ENCODE data around the gene C3orf18.

C3orf18 gene

GRCh38 chr3:50580683-50581458 lies 13.3 kb upstream of the C3orf18 start:
- no peak for DNase-seq

GRCh38 chr3:50577348-50577747 lies 9.8 kb upstream of the C3orf18 start:
- DNase-seq: no peak

DNA sequence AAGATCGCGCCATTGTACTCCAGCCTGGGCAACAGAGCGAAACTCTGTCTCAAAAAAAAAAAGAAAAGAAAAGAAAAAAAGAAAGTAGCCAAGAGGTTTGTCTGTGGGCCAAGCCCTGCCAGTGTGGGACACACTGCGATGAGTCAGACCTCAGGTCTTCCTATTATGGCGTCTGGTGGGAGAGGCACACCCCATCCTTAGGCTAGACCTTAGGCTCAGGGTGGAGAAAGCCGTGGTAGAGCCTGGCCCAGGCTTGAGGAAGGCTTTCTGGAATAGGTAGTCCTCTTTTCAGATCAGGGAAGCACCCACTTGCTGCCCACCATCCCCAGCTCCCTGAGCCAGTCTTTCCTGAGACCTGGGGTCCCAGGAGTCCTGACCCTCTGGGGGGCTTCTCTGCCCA lies 7.8 kb upstream of the C3orf18 start:
- DNase-seq: no peak

GRCh38 chr3:50574444-50574831 lies 6.9 kb upstream of the C3orf18 start:
- DNase-seq: no peak

DNA sequence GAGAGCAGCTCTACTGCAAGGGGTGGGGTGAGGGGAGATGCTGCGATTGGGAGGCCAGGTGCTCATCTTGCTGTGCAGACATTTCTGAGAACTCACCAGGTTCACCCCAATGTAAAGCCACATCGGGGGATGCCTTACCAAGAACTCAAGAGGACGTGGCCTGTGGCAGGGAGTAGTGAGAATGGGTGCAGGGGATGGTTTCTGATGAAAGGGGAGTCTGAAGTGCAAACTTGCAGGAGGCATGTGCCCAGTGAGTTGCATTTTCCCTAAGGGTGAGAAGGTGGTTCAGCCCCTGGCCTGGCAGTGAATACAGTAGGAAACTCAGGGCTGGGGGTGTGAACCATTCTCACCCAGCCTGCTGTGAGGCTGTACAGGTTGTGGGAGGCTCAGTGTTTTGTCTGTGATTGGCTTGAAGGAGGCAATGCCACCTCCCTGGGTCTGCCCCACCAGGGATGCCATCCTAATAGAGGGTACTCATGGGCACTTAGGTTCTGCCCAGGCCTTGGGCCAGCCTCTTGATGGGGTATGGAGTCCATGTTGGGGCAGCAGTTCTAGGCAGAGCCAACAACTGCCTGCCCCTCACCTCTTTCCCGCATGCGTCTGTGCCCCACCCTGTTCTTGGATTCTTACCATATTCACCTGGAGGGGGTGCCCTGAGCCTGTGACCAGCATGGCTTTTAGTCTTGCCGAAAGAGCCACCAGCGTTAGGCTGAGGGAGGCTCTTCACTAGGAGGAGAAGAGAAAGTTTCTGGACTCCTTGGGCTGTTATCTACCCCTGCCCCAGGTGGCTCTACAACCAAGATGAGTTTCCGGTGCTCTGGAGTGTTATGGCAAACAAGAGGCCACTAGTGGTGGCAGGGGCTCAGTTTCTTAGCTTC lies 6.3 kb upstream of the C3orf18 start:
- DNase-seq: no peak

DNA sequence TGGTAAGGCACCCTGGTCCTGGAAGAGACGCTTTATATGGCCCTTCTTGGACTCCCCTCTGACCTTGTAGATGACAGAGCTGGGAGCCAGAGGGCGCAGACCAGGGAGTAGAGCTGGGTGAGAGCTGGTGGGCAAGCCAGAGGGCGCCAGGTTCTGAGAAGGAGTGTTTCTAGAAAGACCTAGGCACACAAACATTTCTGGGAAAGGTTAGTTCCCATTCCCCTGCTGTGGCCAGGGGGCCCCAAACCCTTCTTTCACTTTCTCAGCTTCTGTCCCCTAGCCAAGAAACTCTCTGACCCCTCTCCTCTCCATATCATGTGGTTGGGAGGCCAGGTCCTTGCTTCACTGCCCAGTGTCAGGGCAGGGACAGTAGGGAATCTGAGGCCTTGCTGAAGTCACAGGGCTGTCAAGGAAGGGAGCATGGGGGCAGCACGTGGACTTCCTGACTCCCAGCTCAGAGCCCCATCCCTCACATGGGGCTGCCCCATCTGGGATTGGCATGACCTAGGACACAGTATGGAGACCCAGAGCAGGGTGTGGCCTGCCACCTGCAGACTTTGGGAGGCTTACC lies 5.3 kb upstream of the C3orf18 start:
- DNase-seq: no peak

GRCh38 chr3:50572158-50572557 lies 4.6 kb upstream of the C3orf18 start:
- DNase-seq: peak in 40 of 51 donors; percentile 4 to 70 (median 40)

- no peak for DNase-seq
These were observed 3.9 kb upstream of the C3orf18 start for GRCh38 chr3:50571486-50571885.

DNA sequence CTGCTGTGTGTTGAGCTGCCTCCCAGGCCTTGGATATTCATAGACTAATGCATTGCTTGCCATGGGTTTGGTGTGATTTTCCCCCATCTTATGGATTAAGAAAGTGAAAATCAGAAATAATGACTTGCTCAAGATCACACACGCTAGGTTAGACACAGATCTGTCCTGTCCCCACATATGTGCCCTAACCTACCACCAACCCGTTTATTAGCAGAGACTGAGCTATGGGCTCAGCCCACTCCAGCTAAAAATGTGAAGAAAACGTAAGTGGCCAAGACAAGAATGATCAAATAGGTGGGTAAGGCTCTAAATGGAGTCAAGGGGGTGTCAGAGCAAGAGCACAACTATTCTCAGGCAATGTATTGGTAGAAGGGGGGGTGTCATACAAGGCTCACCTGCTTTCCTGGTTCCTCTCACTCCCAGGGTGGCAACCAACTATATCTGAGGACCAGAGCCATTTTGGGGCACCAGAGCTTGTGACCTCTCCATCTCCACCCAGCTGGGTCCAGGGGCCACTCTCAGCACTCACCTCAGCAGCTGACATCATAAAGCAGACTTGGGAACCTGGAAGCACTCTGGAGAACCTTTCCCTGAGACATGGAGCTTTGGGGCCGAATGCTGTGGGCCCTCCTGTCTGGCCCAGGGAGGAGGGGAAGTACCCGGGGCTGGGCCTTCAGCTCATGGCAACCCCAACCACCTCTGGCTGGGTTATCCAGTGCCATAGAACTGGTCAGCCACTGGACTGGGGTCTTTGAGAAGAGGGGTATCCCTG lies 3.1 kb upstream of the C3orf18 start:
- no peak for DNase-seq

GRCh38 chr3:50568947-50569749 lies 1.6 kb upstream of the C3orf18 start, which contains the start of gene HEMK1:
HEMK1 (plus strand) TSS chr3:50569522; CDS start chr3:50571105, 1,583 bp downstream.
- peak; percentile 83 to 99 (median 94) for DNase-seq

GRCh38 chr3:50567011-50567385 lies 549 bp downstream of the C3orf18 start:
- DNase-seq: no peak

- DNase-seq: no peak
These were observed 3.2 kb downstream of the C3orf18 start for GRCh38 chr3:50564321-50564720.

- no peak for DNase-seq
These were observed 3.7 kb downstream of the C3orf18 start for GRCh38 chr3:50563867-50564266.

DNA sequence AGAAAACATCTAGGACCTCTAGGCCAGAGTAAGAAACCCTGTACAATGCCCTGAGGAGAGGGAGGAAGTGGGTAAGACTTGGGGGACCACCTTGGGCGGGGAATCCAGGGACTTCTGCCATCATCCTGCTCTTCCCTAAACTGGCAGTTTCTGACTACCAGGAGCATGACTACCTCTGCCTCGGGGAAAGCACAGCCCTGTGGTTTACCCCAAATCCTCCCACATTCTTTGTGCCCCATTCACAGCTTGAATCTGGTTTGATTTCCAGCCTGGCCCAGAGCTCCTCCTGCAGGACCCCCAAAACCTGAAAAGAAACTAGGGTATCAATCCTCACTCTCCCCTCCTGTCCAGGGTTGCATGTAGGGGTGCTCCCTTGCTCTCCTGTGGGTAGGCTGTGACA lies 4.7 kb downstream of the C3orf18 start:
- no peak for DNase-seq

GRCh38 chr3:50559702-50560101 lies 7.8 kb downstream of the C3orf18 start:
- no peak for DNase-seq

DNA sequence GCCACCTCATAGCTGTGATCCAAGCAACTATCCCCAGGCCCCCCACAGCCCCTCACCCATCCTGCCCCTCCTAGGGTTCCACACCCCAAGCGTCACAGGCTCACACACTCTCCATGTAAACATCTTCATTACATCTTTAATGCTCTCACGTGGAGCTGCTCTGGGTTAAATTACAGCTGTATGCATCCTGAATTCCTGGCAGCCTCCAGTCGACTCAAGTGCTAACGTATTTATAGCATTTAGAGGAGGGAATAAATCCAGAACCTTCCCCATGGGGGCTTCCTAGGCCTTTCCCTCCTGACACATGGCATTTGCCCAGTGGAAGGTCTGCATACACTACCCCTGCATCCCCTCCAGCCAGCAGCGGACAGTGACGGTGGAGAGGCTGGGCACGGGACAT lies 9.6 kb downstream of the C3orf18 start:
- no peak for DNase-seq

DNA sequence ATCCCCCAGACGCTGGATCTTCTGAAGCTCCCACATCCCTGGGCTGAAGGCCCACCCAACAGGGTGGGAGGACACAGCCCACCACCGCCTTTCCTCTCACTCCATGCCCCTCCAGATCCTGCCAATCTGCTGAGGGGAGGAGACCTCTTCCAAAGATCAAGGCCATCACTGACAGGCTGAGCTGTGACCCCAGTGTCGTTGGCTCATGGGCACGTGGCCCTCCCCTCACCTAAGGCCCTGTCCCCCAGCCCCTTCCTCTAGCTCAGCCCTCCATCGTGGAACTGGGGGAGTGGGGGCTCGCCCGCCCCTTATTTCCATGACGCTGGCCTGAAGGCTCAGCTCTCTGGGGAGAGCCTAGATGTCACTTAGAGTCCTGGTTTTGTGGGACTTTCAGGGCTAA lies 10.4 kb downstream of the C3orf18 start:
- DNase-seq: no peak

DNA sequence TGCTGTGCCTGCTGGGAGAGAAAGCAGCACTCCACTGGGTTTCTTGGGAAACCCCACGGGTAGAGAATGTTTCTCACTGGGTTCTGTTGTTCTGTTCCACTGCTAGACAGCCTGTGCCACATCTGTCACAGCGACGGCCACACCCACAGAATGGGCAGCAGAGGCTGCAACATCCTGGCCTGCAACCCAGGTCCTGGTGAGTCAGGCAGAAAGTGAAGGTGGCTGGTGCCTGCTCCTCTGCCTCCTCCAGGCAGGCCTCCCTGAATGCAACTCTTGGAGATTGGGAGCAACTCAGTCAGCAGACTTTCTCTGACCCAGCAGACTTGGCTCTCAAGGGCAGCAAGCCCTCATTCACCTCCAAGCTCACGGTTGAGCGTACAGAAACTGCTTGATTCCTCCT lies 13.0 kb downstream of the C3orf18 start:
- no peak for DNase-seq

GRCh38 chr3:50552598-50552997 lies 14.9 kb downstream of the C3orf18 start:
- no peak for DNase-seq

DNA sequence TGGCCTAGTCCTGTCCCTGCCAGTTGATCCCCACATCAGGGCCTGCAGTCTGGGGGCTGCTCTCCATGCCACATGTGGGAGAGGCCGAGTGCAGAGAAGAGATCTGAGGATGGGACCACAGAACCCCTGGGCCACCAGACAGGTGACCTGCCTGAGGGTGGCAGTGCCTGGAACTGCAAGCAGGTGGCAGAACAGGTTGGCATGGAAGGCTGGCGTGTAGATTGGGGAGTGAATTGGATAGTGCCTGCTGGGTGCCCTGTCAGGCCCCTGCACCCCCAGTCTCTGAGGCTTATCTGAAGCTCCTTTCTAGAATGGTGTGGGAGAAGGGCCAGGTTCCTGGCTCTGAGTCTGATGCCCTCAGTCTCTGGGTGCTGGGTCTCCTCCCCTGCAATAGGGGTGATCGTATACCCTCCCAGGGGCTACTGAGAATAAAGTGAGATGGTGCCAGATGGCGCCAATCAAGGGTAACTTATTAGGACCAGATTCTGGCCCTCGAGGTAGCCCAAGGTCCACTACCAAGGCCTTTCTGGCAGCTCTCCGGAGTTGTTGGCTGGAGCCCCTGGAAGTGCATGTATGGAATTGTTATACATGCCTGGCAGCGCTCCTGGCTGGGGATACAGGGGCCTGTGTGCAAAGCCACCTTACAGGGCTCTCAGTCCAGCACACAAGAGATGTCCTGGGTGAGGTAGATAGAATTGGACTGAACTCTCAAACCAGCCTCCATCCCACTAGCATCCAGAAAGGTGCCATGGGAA lies 15.7 kb downstream of the C3orf18 start:
- no peak for DNase-seq

All from hypothalamus (tissue), 51 donors.